AG08395 (cell line): Measurements from ENCODE around the gene RIN3.

Source experiments
- DNase-seq: peaks from one replicate; pipeline ENCODE4 v3.0.0; 2012; ENCODE audit warnings: mixed read lengths, low spot score

RIN3 gene

DNA sequence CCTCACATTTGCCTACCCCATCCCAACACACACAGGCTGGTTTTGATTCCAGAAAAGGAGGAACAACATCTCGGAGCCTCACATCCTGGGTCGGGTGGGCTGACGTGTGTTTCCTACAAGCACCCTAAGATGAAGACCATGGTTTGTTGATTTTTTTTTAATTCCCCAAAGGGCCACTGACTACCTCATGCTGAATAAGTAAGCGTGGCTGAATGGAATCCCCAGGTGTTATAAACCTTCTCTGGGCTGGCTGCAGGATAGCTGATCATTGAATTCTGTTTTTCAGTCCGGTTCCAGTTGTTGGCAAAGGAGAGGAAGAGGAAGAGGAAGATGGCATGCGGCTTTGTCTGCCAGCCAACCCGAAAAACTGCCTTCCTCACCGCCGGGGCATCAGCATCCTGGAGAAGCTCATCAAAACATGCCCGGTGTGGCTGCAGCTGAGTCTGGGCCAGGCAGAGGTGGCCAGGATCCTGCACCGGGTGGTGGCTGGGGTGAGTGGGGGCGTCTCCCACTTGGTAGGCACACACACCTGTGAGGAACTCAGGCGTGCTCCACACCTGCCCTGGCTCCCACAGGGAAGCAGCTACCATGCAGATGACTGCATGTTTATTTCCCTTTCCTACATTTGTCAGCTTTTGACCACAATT lies 42.0 kb downstream of the RIN3 start:
- no peak for DNase-seq

DNA sequence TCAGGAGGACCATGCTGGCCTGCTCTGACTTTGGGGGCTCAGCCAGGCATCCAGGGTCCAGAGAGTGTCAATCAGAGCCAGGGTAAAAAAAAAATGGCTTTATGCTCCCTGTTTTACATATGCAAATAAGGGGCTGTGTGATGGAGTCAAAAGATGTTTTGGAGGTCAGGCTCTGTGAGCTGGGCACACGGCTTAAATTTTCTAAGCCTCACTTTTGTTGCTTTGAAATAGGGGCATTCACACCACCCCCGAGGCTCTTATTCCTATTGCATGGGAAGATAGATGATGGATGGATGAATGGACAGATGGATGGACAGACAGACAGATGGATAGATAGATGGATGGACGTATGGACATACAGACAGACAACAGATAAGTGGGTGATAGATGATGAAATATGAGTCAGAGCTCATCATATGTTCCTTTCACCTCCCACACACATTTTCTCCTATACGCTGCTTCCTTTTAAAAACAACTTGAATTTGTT lies 42.7 kb downstream of the RIN3 start:
- no peak for DNase-seq

DNA sequence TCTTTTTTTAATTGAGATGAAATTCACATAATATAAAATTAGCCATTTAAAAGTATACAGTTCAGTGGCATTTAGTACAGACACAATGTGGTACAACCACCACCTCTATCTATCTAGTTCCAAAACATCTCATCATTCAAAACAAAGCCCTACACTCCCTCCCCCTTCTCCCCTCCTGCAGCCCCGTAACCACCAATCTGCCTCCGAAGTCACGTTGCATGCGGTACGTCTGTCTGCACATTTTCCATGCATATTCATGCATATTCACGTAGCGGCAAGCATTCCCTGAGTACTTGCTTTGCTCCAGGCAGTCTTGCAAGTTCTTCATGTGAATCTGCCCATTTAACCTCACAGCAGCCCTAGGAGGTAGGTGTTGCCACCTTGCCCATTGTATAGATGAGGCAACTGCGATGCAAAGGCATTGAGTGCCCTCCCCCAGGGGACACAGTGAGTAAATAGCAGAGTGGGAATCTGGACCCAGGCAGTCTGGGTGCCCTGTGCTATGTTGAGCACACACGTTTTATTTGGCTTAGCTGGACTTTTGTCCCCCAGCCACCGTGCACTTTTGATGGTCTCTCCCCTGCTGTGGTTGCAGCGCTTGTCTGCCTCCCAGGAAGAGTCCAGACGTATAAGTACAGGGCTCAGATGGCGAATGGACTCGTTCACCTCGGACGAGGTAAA lies 43.4 kb downstream of the RIN3 start:
- no peak for DNase-seq

DNA sequence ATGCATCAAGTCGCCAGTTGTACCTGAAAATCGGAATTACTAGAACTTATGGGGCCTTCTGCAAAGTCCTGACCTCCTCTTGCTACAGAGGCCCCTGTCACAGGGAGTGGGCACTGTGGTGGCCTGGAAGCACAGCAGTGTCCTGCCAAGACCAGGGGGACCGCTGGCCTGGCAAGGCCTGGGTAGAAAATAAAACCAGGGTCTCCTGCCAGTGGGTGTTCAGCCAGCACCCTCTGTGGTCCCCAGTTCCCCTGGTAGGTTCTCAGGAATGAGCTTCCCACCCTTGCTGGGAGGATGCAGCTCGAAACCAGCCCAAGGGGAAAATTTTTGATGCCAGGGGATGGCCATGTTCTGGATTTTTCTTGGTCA lies 43.9 kb downstream of the RIN3 start:
- no peak for DNase-seq

DNA sequence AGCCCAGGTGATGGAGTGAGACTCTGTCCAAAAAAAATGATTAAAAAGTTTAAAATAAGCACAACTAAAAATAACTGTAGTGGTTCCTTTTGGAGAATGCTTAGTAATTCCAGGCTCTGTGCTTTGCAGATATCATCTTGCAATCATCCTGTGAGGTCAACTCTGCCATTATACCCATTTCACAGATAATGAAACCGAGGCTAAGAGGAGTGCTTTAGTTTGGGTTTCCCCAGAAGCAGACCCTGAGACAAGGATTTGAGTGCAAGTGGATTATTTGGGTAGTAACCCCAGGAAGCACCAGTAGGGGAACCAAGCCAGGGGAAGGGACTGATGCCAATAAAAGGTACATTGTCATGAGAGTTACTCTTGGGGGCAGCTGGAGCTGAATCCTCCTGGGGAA lies 44.7 kb downstream of the RIN3 start:
- no peak for DNase-seq

DNA sequence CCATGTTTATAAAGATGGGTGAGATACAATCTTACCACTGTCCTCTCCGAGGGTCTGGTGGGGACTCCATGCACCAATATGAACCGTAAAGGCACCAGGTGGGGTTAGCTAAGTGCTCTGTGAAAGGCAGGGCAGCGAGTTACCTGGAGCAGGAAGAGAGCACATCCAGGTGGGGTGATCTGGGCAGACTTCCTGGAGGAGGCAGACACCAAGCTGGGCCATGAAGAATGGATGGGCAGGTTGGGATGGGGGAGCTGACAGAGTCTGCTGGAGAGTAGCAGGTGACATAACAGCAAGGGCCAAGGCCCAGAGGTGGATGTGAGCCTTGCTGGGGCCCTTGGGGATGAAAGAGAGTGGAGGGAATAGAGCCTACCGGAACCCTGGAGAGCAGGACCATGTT lies 45.9 kb downstream of the RIN3 start:
- no peak for DNase-seq

DNA sequence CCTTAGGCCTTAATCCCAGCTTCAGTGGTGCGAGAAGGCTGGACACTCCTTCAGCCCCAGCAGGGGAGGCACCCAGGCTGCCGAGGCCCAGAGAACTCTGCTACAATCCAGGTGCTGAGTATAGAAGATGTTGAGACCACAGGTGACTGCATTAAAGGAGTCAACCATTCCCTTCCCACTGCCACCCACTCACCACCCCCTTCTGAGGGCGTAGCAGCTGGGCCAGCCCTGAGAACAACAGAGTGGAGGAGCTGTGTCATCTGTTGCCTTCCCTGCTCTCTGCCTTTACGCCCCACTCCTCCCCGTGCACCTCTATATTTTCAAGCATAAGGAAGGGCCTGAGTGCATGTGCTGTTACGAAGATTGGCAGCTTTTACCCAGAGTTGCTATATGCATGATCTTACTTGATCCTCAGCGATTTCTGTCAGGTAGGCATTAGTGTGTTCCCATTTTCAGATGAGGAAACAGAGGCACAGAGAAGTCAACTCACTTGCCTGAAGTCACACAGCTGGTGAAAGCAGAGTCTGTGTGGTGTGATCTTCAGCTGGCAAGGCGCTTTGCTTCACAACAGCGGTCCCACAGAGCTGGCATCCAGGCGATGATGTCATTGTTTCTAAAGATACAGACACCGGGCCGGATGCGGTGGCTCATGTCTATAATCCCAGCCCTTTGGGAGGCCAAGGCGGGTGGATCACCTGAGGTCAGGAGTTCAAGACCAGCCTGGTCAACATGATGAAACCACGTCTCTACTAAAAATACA lies 46.7 kb downstream of the RIN3 start:
- no peak for DNase-seq

DNA sequence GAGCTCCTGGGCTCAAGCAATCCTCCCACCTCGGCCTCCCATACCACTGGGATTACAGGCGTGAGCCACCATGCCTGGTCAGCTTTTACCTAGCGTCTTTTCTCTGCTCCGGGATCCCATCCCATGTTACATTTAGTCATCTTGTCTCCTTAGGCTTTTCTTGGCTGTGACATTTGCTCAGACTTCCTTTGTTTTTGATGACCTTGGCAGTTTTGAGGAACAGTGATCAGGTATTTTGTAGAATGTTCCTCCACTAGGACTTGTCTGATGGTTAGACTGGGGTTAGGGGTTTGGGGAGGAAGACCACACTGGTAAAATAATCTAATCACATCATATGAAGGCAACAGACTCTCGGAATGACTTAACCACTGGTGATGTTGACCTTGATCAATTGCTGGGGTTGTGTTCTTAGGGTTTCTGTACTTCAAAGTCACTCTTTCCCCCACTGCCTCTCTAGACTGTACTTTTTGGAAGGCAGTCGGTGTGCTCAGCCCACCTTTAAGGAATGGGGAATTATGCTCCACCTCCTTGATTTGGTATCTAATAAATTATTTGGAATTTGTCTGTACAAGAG lies 48.4 kb downstream of the RIN3 start:
- DNase-seq = no peak

DNA sequence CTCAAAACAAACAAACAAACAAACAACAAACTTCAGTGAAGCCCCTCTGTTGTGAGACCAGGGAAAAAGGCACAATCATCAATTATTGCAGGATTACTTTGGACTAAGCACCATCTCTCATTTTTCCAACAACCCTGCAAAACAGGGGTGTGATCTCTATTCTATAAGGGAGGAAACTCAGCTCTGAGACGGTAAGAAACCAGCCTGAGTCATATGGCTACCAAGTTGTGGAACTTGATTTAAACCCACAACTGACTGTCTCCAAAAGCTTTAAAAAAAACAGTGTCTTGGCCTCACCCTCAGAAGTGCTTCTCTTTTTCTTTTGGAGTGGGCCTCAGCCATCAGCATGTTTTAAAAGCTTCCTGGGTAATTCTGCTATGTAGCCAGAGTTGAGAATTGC lies 49.8 kb downstream of the RIN3 start:
- DNase-seq = peak; percentile 45

DNA sequence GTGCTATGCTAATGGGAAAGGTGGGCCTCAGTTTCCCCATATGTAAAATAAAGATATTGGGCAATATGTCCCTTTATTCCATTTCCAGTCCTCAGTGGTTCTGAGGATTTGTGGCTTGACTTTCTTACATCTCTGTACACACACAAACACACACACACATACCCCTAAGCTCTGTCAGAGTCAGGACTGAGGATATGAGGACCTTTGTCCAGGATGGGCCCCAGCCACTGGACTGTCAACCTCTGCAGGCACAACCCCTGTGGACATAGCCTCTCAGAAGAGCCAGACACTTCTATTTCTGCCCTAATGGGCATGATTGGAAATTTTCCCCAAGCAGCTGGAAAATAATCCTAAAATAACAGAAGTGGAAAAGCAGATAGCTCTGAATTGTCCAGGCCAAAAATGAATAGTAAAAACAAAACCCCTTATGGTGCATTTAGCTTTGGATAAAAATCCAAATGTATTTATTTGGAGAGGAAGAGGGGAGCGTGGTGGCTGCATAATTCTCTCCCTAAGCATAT lies 50.2 kb downstream of the RIN3 start:
- no peak for DNase-seq

DNA sequence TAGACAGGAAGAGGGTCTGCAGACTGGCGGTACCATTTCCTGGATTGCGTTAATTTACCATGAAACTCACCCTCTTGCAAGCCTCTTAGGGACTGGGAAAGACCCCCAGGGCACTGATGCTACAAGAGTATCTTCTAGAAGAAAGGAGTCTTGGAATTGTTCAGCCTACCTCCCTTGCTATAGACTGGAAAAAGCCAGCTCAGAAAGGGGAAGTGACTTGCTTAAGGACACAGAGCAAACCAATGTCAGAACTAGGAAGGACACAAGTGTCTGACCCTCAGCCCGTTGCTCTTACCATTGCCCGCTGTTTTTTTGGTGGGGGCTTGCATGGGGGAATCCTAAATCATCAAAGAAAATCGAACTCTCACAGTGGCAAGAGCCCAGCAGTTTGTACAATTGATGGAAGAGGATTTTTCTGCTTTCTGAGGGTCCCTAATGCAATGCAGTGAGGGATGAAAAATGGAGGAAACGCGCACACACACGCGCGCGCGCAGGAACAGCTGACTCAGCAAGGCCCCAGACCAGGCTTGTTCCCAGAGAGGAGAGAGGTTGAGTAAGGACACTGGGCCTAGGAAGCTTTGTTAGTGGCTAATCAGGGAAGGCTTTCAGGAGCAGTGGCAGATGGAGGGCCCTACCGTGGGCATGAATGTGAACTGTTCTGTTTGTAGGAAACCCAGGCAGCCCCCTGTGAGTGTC lies 50.9 kb downstream of the RIN3 start:
- no peak for DNase-seq

DNA sequence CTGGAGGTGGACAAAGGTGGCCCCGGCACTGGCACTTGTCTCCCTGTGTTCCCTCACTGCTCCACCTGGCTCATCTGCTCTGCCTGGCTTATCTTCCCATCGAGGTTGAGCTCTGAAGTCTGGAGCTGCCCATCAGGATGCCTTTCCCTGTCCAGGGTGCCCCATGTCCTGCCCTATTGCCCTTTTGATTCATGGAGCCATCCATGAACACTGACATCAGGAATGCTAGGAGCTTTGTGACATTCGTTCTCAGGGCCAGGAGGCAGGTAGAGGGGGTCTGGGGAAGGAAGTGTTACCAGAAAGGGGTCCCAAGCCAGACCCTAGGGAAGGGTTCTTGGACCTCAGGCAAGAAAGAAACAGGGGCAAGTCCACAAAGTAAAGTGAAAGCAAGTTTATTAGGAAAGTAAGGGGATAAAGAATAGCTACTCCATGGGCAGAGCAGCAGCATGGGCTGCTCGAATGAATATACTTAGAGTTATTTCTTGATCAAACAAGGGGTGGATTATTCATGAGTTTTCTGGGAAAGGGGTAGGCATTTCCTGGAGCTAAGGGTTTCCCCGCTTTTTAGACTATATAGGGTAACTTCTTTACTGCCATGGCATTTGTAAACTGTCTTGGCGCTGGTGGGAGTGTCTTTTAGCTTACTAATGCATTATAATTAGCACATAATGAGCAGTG lies 51.6 kb downstream of the RIN3 start:
- no peak for DNase-seq

DNA sequence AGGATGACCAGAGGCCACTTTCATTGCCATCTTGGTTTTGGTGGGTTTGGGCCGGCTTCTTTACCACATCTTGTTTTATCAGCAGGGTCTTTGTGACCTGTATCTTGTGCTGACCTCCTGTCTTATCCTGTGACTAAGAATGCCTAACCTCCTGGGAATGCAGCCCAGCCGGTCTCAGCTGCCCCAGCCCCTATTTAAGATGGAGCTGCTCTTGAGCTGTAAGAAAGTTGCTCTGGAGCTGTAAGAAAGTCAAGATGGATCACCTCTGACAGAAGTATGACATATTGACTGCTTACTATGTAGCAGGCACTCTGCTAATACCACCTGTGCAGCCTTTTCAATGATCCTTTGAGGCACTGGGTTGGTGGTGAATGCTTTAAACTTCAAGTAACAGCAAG lies 52.1 kb downstream of the RIN3 start:
- DNase-seq = no peak

DNA sequence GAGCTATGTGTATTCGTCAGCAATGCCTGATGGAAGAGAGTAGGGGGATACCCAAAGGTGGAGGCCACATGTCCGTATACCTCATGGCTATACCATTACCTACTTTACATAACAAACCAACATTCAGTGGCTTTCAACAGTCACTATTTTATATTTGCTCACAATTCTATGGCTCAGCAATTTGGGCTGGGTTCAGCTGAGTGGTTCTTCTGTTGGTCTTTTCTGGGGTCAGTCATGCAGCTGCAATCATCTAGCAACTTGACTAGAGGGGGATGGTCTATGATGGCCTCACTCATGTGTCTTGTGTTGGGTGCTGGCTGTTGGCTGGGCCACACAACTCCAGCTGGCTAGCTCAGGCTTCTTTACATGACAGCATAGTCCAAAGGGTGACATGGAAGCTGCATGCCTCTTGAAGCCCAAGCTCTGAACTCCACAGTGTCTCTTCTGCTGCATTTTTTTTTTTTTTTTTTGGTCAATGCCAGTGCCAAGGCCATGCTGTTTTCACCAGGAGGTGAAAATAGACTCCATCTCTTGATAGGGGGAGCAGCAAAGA lies 53.7 kb downstream of the RIN3 start:
- no peak for DNase-seq

DNA sequence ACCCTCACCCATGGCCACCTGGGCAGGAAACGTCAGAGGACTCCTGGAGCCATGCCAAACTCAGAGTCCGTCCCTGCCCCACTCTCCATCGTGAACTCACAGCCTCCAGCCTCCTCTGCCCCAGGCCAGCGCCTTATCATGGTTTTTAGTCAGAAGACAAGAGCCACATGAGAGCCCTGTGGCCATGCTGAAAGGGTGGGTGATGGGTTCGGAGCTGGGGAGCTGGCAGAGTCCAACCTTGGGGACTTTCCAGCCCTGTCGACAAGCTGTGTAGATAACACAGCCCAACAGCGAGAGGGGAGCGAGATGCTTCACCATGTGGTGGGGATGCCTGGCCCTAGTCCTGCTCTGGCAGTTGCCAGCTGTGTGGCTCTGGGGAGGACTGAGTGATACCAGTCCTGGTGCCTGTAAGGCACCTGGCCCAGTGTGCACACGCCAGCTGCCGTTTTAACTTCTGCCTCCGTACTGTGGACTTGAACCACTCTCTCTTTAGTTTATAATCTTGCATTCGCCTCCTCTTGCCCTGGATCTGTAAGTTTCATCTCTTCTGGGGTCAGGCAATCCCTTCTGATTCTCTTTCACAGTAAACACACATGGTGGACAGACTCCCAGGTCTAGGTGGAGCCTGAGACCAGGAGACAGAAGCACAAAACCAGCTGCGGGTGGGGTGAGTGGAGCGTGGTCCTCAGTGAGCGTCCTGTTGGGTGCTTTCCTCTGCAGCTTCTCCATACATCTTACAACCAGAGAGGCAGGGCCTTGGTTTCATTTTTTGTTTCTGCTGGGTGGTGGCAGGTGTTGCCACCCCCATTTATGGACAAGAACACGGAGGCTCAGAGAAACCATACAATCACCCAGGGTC lies 55.3 kb downstream of the RIN3 start:
- no peak for DNase-seq

DNA sequence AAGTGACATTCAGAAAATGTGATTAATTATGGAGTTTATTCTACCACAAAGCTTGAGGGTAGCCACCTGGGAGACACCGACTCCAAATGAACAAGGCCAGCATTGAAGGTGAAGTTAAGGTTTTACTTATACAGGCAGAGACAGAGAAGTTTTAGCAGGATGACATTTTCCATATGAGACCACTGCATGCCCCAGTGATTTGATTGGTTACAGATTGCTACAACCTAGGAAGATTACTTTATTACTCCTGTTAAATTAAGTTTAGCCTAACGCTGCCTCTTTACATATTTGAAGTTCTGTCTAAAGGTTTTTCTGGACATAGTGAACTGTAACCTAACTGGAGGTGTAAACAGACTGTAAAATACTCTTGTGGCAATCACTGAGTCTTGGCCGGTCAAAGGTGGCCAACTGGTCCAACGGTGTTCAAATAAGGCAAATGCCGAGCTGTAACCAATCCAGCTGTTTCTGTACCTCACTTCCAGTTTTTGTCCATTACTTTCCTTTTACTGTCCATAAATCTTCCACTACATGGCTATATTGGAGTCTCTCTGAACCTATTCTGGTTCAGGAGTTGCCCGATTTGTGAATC lies 57.2 kb downstream of the RIN3 start:
- no peak for DNase-seq

DNA sequence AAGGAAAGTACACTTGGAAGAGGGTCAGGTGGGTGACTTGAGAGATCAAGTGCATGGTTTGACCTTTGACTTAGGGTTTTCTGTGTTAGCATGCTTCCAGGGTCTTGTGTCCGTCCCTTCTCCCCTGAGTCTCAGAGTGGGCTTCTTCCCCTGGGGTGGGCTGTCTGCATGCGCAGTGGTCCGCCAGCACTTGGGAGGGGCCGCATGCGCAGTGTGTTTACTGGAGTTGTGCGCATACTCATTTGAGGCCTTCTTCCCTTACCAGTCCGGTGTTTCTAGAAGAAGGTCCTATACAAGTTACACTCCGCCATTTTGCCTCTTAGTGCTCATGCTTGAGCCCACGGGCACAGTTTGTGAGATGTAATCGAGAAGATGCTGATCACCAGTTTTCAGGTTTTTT lies 58.5 kb downstream of the RIN3 start:
- DNase-seq = no peak

DNA sequence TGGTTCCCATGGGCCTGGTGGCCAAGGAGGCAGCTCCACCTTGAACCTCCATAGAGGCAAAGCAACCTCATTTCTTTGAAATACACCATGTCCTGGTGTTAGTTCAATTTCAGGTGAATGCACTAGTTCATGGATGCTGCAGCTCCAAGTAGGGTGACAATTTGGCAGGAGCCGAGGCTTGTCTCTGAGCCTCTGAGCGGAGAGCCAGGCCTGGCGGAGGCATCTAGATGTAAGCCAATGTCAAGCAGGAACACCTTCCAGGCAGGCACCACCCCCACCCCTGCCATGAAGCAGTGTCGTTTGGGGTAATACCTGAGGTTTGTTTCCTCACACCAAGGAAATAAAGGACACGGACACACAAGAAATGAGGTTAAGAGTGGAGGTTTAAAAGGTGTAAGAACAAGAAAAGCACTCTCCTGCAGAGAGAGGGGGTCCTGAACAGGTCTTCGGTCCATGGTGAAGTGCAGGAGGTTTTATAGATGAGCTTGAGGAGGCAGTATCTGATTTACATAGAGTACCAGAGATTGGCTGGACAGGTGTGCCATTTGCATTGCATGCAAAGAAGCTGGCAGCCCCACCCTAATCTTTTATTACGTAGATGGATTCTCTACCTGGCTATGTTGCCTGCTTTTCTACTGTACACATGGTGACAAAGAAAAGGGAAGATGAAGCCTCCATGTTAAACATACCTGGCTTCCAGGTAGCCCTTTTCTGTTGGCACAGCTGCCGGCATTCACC lies 60.3 kb downstream of the RIN3 start:
- no peak for DNase-seq
